Stomach (tissue), 9 donors: ENCODE data around the gene ZNF627. TPM values are rescaled to one million over a fixed set of nuclear protein-coding genes. Genes with fewer than 3 reads are reported as not detected.
A peak's percentile ranks its signal among the peaks of the same experiment; 100 is the strongest.

Source experiments
- DNase-seq, 2 donors: peaks; one replicate each; pipeline versions ENCODE4 v3.0.0 to v3.0.0-alpha.2; 2013 to 2019
- H3K27ac ChIP-seq, 5 donors: fragments of 200-600 bp in 4 of 5; sonication (generic) in 4 of 5; one replicate each; pipeline ENCODE4 v1.5.1; 2013 to 2019; ENCODE audit warnings: mild to moderate bottlenecking in 1 of 5, moderate library complexity in 1 of 5
- H3K27me3 ChIP-seq, 3 donors: fragments of 200-600 bp; sonication (generic); one replicate each; pipeline ENCODE4 v1.5.1; 2017 to 2019; ENCODE audit warnings: mixed run types in 1 of 3
- H3K36me3 ChIP-seq, 4 donors: fragments of 200-600 bp; sonication (generic); 1 replicate in 3 of 4; 2 replicates in 1 of 4; pipeline ENCODE4 v1.5.1; 2016 to 2019
- H3K4me1 ChIP-seq, 4 donors: fragments of 200-600 bp; sonication (generic); one replicate each; pipeline ENCODE4 v1.5.1; 2016 to 2019
- H3K4me3 ChIP-seq, 4 donors: fragments of 200-600 bp; sonication (generic) in 3 of 4; one replicate each; pipeline ENCODE4 v1.5.1; 2016 to 2019; ENCODE audit warnings: mild to moderate bottlenecking in 1 of 4
- H3K9me3 ChIP-seq, 4 donors: fragments of 200-600 bp; sonication (generic); one replicate each; pipeline ENCODE4 v1.5.1; 2016 to 2019
- CTCF ChIP-seq, 7 experiments: fragments of 450-650 bp in 4 of 7; fragments of 200-600 bp in 3 of 7; sonication (generic) in 3 of 7; IDR thresholded peaks; one replicate each; pipeline ENCODE4 v1.5.1; 2016 to 2019; ENCODE audit warnings: antibody characterized with exemption in 7 of 7, control low read depth in 2 of 7, mild to moderate bottlenecking in 1 of 7
- EP300 ChIP-seq: sonication (generic); formaldehyde crosslinking; IDR thresholded peaks from one replicate; pipeline ENCODE4 v1.6.1; 2017; ENCODE audit warnings: antibody characterized with exemption
- POLR2A ChIP-seq, 4 donors: fragments of 450-650 bp; IDR thresholded peaks; one replicate each; pipeline ENCODE4 v1.6.1; 2016; ENCODE audit warnings: antibody characterized with exemption in 4 of 4, control low read depth in 2 of 4, mild to moderate bottlenecking in 1 of 4, moderate library complexity in 1 of 4
- POLR2AphosphoS5 ChIP-seq, 3 donors: sonication (generic); formaldehyde crosslinking; IDR thresholded peaks; one replicate each; pipeline ENCODE4 v1.6.1; 2016; ENCODE audit warnings: antibody characterized with exemption in 3 of 3
- WGBS, 5 donors: extraction: QIAGEN DNeasy Blood & Tissue Kit in 3 of 5; methylation state at CpG; one replicate each; pipeline versions ENCODE4 v1.1.5 to v1.1.7; 2013 to 2018; 5-methylcytosine and 5-hydroxymethylcytosine counted together
- intact Hi-C: fragments of 100-400 bp; cut with DNase I; formaldehyde crosslinking; loops from one replicate; pipeline ENCODE4 v1.15.1; 2023; ENCODE audit warnings: low total_unique reads
- polyA plus RNA-seq, 3 donors: library from polyadenylated mRNA; stranded (reverse); fragments of 200-250 nt; gene quantifications; one replicate each; pipeline ENCODE4 v1.2.3, GENCODE V29; 2013
- total RNA-seq, 5 donors: library from RNA; depleted of rRNA; stranded (reverse); fragments of >200 nt; gene quantifications; one replicate each; pipeline versions ENCODE4 v1.1.0 to v1.2.3, GENCODE V29; 2014 to 2016
- donor health status: healthy with polysubstance abuse.
- donor health status: Bipolar disorder and iron deficiency.
- donor health status: healthy.

Gene ZNF627
- total and polyA plus RNA-seq, 8 donors, result 1.4 to 21.7 (median 6.4) TPM; not detected in 1

- Histone ChIP-seq H3K4me1 (peaks cover 0 to 6% (median 2%) of the 10 kb centered on the region in 4 donors), H3K4me3 (no peak overlapping the region), H3K36me3 (peaks cover 26 to 74% (median 56%) of the 10 kb centered on the region in 4 donors), H3K27ac (peak overlapping the region in 2 of 5 donors; percentile 25 to 67), H3K9me3 (no peaks in the 10 kb centered on the region), H3K27me3 (no peaks in the 10 kb centered on the region)
- 74 to 88% (median 86%) methylated on average over 8 of the region's 8 CpGs for WGBS, 5 donors
- intact Hi-C loops, result no loop called here
- DNase-seq, result no peak
- TF ChIP-seq POLR2A (IDR thresholded peaks at IDR 0.05) (no peak), CTCF (IDR thresholded peaks at IDR 0.05) (no peak), POLR2AphosphoS5 (IDR thresholded peaks at IDR 0.05) (no peak), EP300 (no peak)
Measured at GRCh38 chr19:11550265-11550664, 47.0 kb upstream of the ZNF627 start.

DNA sequence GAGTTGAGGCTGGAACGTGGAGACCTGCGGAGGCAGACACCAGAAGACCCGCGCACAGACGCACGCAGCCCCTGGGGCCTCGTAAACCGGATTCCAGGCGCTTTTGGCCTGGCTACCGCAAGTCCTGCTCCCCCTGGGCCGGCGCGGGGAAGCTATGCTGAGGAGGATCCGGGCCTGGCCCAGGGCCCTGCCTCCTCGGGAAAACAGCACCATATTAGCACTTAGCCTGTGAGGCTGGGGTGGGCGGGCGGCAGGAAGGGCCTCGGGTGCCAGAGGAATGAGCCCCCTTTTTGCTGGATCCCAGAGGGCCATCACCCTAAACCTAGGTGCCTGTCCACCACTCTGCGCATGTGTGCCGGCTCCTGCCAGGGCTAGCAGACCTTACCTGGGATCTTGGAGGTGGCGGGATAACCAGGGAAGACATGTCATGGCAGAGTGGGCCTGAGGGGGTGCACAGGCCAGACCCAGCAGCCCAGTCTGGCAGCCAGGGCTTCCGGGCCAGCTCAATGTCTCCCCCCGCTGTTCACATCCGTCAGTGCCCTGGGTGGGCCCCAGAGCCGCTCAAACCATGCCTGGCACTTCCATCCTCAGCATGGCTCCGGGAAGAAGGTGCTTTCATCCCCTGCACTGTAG lies 45.6 kb upstream of the ZNF627 start:
- Histone ChIP-seq H3K4me1 (peaks cover 0 to 19% (median 9%) of the 10 kb centered on the region in 4 donors), H3K36me3 (peaks cover 29 to 79% (median 66%) of the 10 kb centered on the region in 4 donors), H3K27ac (peak overlapping the region in 4 of 5 donors; percentile 50 to 85 (median 76)), H3K4me3 (no peak overlapping the region), H3K27me3 (no peaks in the 10 kb centered on the region), H3K9me3 (no peaks in the 10 kb centered on the region)
- TF ChIP-seq CTCF (IDR thresholded peaks at IDR 0.05), result no peak
- TF ChIP-seq POLR2AphosphoS5 (IDR thresholded peaks at IDR 0.05), result peak in 1 of 3 donors; percentile 11
- DNase-seq, result peak in 1 of 2 donors; percentile 48
- intact Hi-C loops, result no loop called here
- 76 to 90% (median 85%) methylated on average over 18 to 26 of the region's 26 CpGs for WGBS, 5 donors

DNA sequence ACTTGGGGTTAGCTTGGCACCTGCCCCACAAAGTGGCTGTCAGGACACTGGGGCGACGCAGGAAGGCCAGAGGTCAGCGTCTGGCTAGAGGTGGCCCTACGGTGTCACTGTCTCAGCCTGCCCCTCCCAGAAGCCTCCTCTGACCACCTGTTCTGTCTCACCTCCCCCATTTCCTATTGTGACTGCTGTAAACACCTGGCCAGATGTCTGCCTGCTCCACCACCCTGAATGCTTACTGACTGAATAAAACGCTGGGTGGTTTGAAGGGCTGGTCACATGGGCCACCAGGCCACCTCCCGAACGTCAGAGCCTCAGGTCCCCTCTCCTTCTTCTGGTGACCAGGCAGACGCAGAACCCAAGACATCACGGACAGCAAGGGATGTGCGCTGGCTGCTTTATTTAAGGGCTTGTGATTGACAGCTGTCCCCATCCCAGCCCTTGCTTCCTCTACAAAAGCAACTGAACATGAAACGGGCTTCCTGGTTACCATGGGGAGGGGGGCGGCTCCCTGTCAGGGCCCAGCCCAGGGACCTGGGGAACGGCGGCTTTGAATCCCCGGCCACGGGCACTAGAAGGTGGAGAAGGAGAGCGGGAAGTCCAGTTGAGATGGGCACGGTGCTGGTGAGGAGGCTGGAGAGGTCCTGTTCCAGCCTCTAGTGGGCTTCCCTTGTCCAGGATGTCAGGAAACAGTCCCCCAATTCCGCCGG lies 44.5 kb upstream of the ZNF627 start:
- 72 to 83% (median 78%) methylated on average over 17 to 20 of the region's 20 CpGs for WGBS, 5 donors
- intact Hi-C loops, result no loop called here
- no peak for DNase-seq
- peaks cover 26 to 70% (median 62%) of the 10 kb centered on the region in 4 donors for H3K36me3 ChIP-seq
- H3K27ac ChIP-seq, result peak overlapping the region in 4 of 5 donors; percentile 50 to 85 (median 76)
- no peaks in the 10 kb centered on the region for H3K9me3 ChIP-seq
- peaks cover 7 to 30% (median 19%) of the 10 kb centered on the region in 4 donors for H3K4me1 ChIP-seq
- TF ChIP-seq POLR2AphosphoS5 (IDR thresholded peaks at IDR 0.05), result no peak
- no peak for TF ChIP-seq POLR2A (IDR thresholded peaks at IDR 0.05)
- TF ChIP-seq CTCF (IDR thresholded peaks at IDR 0.05), result no peak
- TF ChIP-seq EP300, result no peak
- no peak overlapping the region for H3K4me3 ChIP-seq
- no peaks in the 10 kb centered on the region for H3K27me3 ChIP-seq

GRCh38 chr19:11554160-11554559 lies 43.1 kb upstream of the ZNF627 start:
- intact Hi-C loops, result no loop called here
- H3K36me3 ChIP-seq, result peaks cover 25 to 62% (median 55%) of the 10 kb centered on the region in 4 donors
- H3K27ac ChIP-seq, result no peak overlapping the region
- DNase-seq, result no peak
- no peaks in the 10 kb centered on the region for H3K27me3 ChIP-seq
- WGBS, 5 donors, result 76 to 87% (median 85%) methylated on average over 12 of the region's 12 CpGs
- no peaks in the 10 kb centered on the region for H3K9me3 ChIP-seq
- peaks cover 13 to 38% (median 29%) of the 10 kb centered on the region in 4 donors for H3K4me1 ChIP-seq
- H3K4me3 ChIP-seq, result no peak overlapping the region
- TF ChIP-seq EP300 (no peak), CTCF (IDR thresholded peaks at IDR 0.05) (no peak), POLR2AphosphoS5 (IDR thresholded peaks at IDR 0.05) (no peak), POLR2A (IDR thresholded peaks at IDR 0.05) (no peak)
